ENCODE measurements around the gene CELF1.
"Not testable (repeated sequence)": the region's sequence is repeated elsewhere in the genome, so short reads cannot be mapped to it uniquely, and the experiment has no call there.

Gene CELF1

DNA sequence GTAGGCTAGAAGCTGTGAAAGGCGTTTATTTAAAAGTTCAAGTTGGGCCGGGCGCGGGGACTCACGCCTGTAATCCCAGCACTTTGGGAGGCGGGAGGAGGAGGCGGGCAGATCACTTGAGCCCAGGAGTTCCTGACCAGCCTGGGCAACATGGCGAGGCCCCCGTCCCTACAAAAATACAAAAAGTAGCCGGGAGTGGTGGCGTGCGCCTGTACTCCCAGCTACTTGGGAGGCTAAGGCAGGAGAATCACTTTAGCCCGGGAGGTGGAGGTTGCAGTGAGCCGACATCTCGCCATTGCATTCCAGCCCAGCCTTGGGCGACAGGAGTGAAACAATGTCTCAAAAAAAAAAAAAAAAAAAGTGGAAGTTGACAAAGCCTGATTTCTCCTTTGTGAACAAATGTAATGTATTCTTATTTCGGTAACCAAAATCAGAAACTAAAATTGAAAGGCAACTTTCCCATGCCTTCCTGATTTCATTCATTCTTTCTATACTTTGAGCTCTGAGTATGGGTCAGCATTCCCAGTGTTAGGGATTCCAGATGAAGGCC, 13.3 kb upstream of the CELF1 start:
- Histone ChIP-seq H3K4me3 (peak overlapping the region; percentile 78), H3K36me3 (replicated peaks) (peaks cover 27% of the 10 kb centered on the region), H3K27me3 (ENCODE audit: low read depth) (no peaks in the 10 kb centered on the region), H3K4me1 (peaks cover 14% of the 10 kb centered on the region), H3K9me3 (no peaks in the 10 kb centered on the region)
- in situ Hi-C loops (cut with MboI; ENCODE audit: low sequenced_read_pairs), result no loop called here
- DNase-seq (ENCODE audit: low spot score in 2 of 2), result peak in 1 of 2 experiments; percentile 48

DNA sequence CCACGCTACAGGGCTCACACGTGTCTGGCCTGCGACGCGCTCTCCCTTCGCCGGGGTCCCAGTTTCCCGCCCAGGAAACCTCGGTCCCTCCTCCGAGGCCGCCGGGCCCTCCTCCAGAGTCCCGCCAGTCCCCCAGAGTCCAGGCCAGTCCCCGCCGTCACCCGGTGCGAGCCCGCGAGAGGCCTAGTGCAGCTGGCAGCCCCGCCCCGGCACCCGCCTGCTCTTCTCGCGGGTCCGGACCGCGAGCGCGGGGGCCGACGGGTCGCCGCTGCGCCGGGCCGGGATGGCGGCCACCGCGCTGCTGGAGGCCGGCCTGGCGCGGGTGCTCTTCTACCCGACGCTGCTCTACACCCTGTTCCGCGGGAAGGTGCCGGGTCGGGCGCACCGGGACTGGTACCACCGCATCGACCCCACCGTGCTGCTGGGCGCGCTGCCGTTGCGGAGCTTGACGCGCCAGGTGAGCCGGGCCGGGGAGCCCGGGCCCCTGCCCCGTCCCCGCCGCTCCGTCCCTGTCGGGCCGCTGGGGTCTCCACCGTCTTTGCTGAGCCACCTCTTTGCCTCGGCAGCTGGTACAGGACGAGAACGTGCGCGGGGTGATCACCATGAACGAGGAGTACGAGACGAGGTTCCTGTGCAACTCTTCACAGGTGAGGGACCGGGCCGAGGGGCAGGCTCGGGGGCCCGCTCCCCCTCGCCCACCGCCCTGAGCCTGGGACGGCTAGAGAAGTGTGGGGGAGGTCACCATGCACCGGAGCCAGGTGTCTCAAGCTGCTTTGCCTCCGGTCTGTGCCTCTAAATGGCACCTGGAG, 12.6 kb upstream of the CELF1 start, which contains the start of gene PTPMT1:
Gene PTPMT1, plus strand, starts transcription at position 260 of the 809 bp plus-strand sequence. Its CDS starts 24 bp downstream, at position 284.
- Histone ChIP-seq H3K36me3 (replicated peaks) (peaks cover 20% of the 10 kb centered on the region), H3K27me3 (ENCODE audit: low read depth) (no peaks in the 10 kb centered on the region), H3K4me1 (peaks cover 11% of the 10 kb centered on the region), H3K9me3 (no peaks in the 10 kb centered on the region), H3K4me3 (peak within 1 kb of the TSS; percentile 78)
- in situ Hi-C loops (cut with MboI; ENCODE audit: low sequenced_read_pairs), result no loop called here
- peak; percentile 65 to 88 for DNase-seq (ENCODE audit: low spot score in 2 of 2)

DNA sequence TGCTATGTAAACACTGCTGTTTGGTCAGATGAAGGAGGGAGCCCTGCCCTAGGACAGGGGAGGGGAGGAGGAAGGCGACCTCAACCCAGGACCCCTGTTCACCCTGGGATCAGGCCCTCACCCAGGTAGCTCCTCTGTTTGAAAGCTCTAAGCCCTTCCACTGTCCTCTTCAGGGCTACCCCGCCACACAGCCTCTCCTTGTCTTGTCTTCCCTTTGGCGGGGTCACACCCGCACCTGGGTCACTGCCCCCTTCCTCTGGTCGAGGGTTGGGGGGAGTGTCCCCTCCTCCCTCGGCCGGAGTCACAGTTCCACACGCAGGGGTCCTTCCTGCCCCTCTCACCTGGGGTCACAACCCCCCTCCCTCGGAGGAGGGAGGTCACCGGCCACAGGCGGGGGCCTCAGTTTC, 12.0 kb upstream of the CELF1 start:
- no peak for DNase-seq (ENCODE audit: low spot score in 2 of 2)
- H3K36me3 ChIP-seq (replicated peaks), result peaks cover 17% of the 10 kb centered on the region
- H3K4me3 ChIP-seq, result peak overlapping the region; percentile 78
- no peaks in the 10 kb centered on the region for H3K9me3 ChIP-seq
- in situ Hi-C loops (cut with MboI; ENCODE audit: low sequenced_read_pairs), result no loop called here
- no peaks in the 10 kb centered on the region for H3K27me3 ChIP-seq (ENCODE audit: low read depth)
- peaks cover 11% of the 10 kb centered on the region for H3K4me1 ChIP-seq

DNA sequence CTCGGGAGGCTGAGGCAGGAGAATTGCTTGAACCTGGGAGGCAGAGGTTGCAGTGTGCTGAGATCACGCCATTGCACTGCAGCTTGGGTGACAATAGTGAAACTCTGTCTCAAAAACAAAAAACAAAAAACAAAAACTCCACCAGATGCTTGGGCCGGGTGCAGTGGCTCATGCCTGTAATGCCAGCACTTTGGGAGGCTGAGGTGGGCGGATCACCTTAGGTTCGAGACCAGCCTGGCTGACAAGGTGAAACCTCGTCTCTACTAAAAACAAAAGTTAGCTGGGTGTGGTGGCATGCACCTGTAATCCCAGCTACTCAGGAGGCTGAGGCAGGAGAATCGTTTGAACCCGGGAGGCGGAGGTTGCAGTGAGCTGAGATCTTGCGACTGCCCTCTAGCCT, 11.4 kb upstream of the CELF1 start:
- H3K9me3 ChIP-seq; H3K4me3 ChIP-seq; in situ Hi-C loops (cut with MboI; ENCODE audit: low sequenced_read_pairs); H3K27me3 ChIP-seq (ENCODE audit: low read depth); DNase-seq (ENCODE audit: low spot score in 2 of 2): not testable (repeated sequence)
- Histone ChIP-seq H3K36me3 (replicated peaks) (peaks cover 12% of the 10 kb centered on the region), H3K4me1 (peaks cover 11% of the 10 kb centered on the region)

DNA sequence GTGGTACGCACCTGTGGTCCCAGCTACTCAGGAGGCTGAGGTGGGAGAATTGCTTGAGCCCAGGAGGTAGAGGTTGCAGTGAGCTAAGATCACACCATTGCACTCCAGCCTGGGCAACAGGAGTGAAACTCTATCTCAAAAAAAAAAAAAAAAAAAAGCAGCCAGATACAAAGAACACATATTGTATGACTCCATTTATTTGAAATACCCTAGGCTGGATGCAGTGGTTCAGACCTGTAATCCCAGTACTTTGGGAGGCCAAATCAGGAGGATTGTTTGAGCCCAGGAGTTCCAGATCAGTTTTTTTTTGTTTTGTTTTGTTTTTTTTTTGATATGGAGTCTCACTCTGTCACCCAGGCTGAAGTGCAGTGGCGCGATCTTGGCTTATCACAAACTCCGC, 9.5 kb upstream of the CELF1 start:
- H3K36me3 ChIP-seq (replicated peaks); in situ Hi-C loops (cut with MboI; ENCODE audit: low sequenced_read_pairs); H3K9me3 ChIP-seq; H3K27me3 ChIP-seq (ENCODE audit: low read depth); H3K4me3 ChIP-seq; DNase-seq (ENCODE audit: low spot score in 2 of 2): not testable (repeated sequence)
- H3K4me1 ChIP-seq, result peaks cover 11% of the 10 kb centered on the region

DNA sequence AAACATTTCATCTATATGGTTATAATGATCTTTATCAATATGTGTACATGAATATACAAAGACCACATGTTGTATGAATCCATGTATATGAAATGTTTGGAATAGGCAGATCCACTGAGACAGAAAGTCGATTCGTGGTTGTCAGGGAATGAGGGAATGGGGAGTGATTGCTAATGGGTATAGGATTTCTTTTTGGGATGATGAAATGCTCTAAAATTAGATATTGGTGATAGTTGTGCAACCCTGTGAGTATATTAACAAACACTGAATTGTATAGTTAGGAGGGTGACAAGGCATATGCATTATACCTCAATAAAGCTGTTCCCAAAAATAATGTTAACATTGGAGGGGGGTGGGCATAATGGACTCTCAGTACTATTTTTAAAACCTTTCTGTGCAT, 7.5 kb upstream of the CELF1 start:
- DNase-seq (ENCODE audit: low spot score in 2 of 2), result no peak
- H3K4me1 ChIP-seq, result peaks cover 7% of the 10 kb centered on the region
- in situ Hi-C loops (cut with MboI; ENCODE audit: low sequenced_read_pairs), result no loop called here
- no peaks in the 10 kb centered on the region for H3K36me3 ChIP-seq (replicated peaks)
- H3K27me3 ChIP-seq (ENCODE audit: low read depth), result no peaks in the 10 kb centered on the region
- H3K9me3 ChIP-seq, result no peaks in the 10 kb centered on the region
- H3K4me3 ChIP-seq, result no peak overlapping the region

DNA sequence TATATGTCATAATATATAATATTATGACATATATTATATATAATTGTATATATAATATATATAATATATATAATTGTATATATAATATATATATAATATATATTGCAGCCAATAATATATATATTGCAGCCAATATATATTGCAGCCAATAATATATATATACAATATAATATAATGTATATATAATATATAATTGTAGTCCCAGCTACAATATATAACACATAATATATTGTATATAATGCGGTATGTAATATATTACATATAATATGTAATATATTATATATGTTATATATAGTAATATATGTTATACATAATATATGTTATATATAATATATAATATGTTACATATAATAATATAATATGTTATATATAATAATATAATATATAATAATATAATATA, 5.8 kb upstream of the CELF1 start:
- no peak for DNase-seq (ENCODE audit: low spot score in 2 of 2)
- H3K27me3 ChIP-seq (ENCODE audit: low read depth), result no peaks in the 10 kb centered on the region
- in situ Hi-C loops (cut with MboI; ENCODE audit: low sequenced_read_pairs), result no loop called here
- no peaks in the 10 kb centered on the region for H3K36me3 ChIP-seq (replicated peaks)
- no peaks in the 10 kb centered on the region for H3K9me3 ChIP-seq
- H3K4me1 ChIP-seq, result no peaks in the 10 kb centered on the region
- no peak overlapping the region for H3K4me3 ChIP-seq

DNA sequence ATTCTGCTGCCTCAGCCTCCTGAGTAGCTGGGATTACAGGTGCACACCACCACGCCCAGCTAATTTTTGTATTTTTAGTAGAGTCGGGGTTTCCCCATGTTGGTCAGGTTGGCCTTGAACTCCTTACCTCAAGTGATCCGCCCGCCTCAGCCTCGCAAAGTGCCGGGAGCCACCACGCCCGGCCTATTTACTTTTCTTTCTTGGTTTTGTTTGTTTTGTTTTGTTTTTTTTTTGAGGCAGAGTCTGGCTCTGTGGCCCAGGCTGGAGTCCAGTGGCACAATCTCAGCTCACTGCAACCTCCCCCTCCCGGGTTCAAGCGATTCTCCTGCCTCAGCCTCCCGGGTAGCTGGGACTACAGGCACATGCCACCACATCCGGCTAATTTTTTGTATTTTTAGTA, 4.1 kb upstream of the CELF1 start:
- H3K9me3 ChIP-seq; H3K27me3 ChIP-seq (ENCODE audit: low read depth); H3K4me3 ChIP-seq; H3K4me1 ChIP-seq; DNase-seq (ENCODE audit: low spot score in 2 of 2); H3K36me3 ChIP-seq (replicated peaks); in situ Hi-C loops (cut with MboI; ENCODE audit: low sequenced_read_pairs): not testable (repeated sequence)

DNA sequence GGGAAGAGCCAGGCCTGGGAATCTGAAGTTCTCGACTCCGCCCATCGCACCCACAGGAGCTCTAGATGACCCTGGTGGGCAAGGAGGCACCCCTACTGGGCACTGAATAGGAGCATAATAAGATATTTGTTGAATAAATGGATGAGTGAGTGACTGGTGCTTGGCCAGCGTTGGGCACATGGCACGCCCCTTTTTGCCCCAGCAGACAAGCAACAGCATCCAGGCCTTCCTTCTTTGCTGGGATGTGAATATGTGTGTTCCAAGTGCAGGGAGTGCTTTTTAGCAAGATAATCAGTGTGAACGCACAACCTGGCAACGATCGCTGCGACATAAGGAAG, 443 bp upstream of the CELF1 start:
- no peaks in the 10 kb centered on the region; the same call in 1 of the 2 replicates for H3K36me3 ChIP-seq (replicated peaks)
- H3K9me3 ChIP-seq, result no peaks in the 10 kb centered on the region
- no peak for DNase-seq (ENCODE audit: low spot score in 2 of 2)
- peaks cover 19% of the 10 kb centered on the region for H3K4me1 ChIP-seq
- in situ Hi-C loops (cut with MboI; ENCODE audit: low sequenced_read_pairs), result no loop called here
- H3K27me3 ChIP-seq (ENCODE audit: low read depth), result no peaks in the 10 kb centered on the region
- H3K4me3 ChIP-seq, result peak overlapping the region; percentile 91

DNA sequence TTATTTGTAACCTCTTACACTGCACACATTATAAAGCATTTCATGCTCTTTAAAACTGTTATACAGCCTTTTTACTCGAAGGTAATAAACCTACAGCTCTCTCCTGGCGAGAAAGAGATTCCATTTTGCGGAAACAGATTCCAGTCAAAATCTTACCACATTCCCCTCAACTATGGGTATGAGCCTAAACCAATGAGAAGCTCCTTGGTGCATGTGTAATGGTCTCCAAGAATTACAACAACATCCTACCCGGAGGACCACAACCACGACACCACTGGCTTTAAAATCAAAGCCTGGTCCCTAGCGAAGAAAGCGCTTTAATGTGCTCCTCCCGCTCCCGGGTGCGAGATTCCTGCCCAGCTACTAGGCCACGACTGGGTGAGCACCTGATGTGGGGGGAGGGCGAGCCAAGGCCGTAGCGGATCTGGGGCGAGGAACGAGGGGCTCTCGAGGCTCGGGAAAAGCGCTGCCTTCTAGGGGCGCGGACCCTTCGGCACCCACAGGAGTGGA, 821 bp downstream of the CELF1 start:
- in situ Hi-C loops (cut with MboI; ENCODE audit: low sequenced_read_pairs), result no loop called here
- H3K4me3 ChIP-seq, result peak overlapping the region; percentile 91
- no peaks in the 10 kb centered on the region for H3K27me3 ChIP-seq (ENCODE audit: low read depth)
- DNase-seq (ENCODE audit: low spot score in 2 of 2), result peak; percentile 11 to 58
- H3K4me1 ChIP-seq, result peaks cover 19% of the 10 kb centered on the region
- H3K9me3 ChIP-seq, result no peaks in the 10 kb centered on the region
- no peaks in the 10 kb centered on the region; the same call in 1 of the 2 replicates for H3K36me3 ChIP-seq (replicated peaks)

DNA sequence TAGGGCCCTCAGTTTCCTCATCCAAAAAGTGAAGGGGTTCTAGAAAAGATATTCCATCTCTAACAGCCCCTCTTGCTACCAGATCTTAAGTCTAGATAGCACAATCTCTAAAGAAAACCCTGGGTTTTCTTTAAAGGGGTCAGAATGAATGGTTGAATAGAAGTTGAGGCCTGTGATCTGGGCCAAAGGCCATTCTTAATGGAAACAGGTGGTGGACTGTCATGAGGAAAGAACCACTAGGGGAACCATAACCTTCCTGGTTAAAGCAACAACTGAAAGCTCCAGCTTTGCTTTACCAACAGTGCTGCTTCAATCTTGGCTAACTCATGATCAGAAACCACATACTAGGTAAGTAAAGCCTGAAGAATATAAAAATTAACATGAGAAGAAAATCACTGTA, 1.8 kb downstream of the CELF1 start:
- peak overlapping the region; percentile 91 for H3K4me3 ChIP-seq
- no peaks in the 10 kb centered on the region for H3K9me3 ChIP-seq
- DNase-seq (ENCODE audit: low spot score in 2 of 2), result peak in 1 of 2 experiments; percentile 37
- in situ Hi-C loops (cut with MboI; ENCODE audit: low sequenced_read_pairs), result no loop called here
- no peaks in the 10 kb centered on the region; the same call in none of the 2 replicates for H3K36me3 ChIP-seq (replicated peaks)
- H3K27me3 ChIP-seq (ENCODE audit: low read depth), result no peaks in the 10 kb centered on the region
- H3K4me1 ChIP-seq, result peaks cover 19% of the 10 kb centered on the region

DNA sequence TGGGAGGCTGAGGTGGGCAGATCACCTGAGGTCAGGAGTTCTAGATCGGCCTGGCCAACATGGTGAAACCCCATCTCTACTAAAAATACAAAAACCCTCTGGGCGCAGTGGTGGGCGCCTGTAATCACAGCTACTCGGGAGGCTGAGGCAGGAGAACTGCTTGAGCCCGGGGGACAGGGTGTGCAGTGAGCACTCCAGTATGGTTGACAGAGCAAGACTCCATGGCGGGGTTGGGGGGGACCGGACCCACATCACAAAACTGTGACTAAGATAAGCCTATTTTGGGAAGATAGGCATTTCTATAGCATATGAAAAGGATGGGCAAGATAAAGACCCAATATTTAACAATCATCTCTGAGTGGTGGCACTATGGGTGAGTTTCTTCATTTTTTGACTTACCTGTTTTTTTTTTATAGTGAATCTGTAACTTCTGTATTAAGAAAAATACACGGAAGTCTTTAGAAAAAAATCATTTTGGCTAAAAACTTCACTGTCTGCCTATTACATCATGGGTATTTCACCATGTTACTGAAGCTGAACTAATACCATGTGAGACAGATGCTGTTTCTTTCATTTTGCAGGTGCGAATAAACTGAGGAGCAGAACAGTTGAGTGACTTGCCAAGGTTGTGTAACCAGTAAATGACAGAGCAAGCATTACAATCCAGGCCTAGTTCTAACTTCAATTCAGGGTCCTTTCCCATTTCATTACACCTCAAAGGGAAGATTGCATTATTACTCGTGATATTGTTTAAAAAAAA, 2.5 kb downstream of the CELF1 start:
- no peak overlapping the region for H3K4me3 ChIP-seq

DNA sequence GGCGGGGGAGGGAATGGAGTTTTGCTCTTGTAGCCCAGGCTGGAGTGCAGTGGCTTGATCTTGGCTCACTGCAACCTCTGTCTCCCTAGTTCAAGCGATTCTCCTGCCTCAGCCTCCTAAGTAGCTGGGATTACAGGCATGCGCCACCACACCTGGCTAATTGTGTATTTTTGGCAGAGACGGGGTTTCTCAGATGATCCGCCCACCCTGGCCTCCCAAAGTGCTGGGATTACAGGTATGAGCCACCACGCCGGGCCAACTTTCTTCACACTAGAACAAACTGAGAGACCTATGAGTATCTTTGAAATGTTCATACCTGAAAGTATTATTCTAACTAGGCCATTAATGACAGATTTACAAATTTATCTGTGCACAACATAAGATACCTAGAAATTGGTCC, 6.7 kb downstream of the CELF1 start:
- H3K4me3 ChIP-seq; in situ Hi-C loops (cut with MboI; ENCODE audit: low sequenced_read_pairs); DNase-seq (ENCODE audit: low spot score in 2 of 2); H3K27me3 ChIP-seq (ENCODE audit: low read depth); H3K36me3 ChIP-seq (replicated peaks); H3K9me3 ChIP-seq: not testable (repeated sequence)
- H3K4me1 ChIP-seq, result peaks cover 21% of the 10 kb centered on the region

More for the DNA sequence above, 2.5 kb downstream of the CELF1 start:
- in situ Hi-C loops (cut with MboI; ENCODE audit: low sequenced_read_pairs), result no loop called here
- no peak for DNase-seq (ENCODE audit: low spot score in 2 of 2)
- Histone ChIP-seq H3K9me3 (no peaks in the 10 kb centered on the region), H3K36me3 (replicated peaks) (no peaks in the 10 kb centered on the region; the same call in none of the 2 replicates), H3K27me3 (ENCODE audit: low read depth) (no peaks in the 10 kb centered on the region), H3K4me1 (peaks cover 19% of the 10 kb centered on the region)

DNA sequence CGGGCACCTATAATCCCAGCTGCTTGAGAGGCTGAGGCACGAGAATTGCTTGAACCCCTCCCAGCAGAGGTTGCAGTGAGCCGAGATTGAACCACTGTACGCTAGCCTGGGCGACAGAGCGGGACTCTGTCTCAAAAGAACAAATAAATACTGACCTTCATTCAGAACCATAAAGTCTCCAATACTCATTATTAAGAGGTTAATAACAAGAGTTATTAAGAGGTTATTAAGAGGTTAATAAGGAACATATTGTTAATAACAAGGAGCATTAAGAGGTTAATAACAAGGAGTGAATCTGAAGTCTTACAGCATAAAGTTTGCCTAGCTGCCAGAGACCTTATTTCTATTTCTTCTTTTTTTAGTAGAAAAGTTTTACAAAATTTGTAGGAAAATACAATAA, 7.6 kb downstream of the CELF1 start:
- Histone ChIP-seq H3K9me3 (no peaks in the 10 kb centered on the region), H3K27me3 (ENCODE audit: low read depth) (no peaks in the 10 kb centered on the region), H3K36me3 (replicated peaks) (no peaks in the 10 kb centered on the region; the same call in 1 of the 2 replicates), H3K4me1 (peaks cover 23% of the 10 kb centered on the region), H3K4me3 (no peak overlapping the region)
- in situ Hi-C loops (cut with MboI; ENCODE audit: low sequenced_read_pairs), result no loop called here
- DNase-seq (ENCODE audit: low spot score in 2 of 2), result no peak
